Myocyte (in vitro differentiated cells): ENCODE results near the gene TRAFD1. TPM values are rescaled to one million over a fixed set of nuclear protein-coding genes. Genes with fewer than 3 reads are reported as not detected.

Experiments
- DNase-seq: peaks from one replicate; pipeline ENCODE4 v3.0.0-alpha.2; 2012; ENCODE audit warnings: low read depth
- total RNA-seq: library from RNA; depleted of rRNA; stranded (reverse); fragments of >200 nt; gene quantifications from 2 replicates; pipeline ENCODE4 v1.2.3, GENCODE V29; 2014

The TRAFD1 gene
- total RNA-seq, 1 donor from 2014 or later = 56.9 TPM

- no peak for DNase-seq
These were observed 50.2 kb downstream of the TRAFD1 start for GRCh38 chr12:112175361-112176155.

GRCh38 chr12:112176321-112177010 lies 51.1 kb downstream of the TRAFD1 start:
- DNase-seq = no peak

- DNase-seq = no peak
These were observed 53.4 kb downstream of the TRAFD1 start for GRCh38 chr12:112178796-112179195.

GRCh38 chr12:112179341-112179740 lies 54.0 kb downstream of the TRAFD1 start:
- no peak for DNase-seq

GRCh38 chr12:112179916-112180315 lies 54.6 kb downstream of the TRAFD1 start:
- DNase-seq = no peak

- DNase-seq = no peak
These were observed 55.1 kb downstream of the TRAFD1 start for GRCh38 chr12:112180422-112180821.

- peak; percentile 41 for DNase-seq
These were observed 57.1 kb downstream of the TRAFD1 start for GRCh38 chr12:112182499-112182898.

GRCh38 chr12:112183141-112184021 lies 58.0 kb downstream of the TRAFD1 start:
- DNase-seq = peak; percentile 49

GRCh38 chr12:112184056-112184887 lies 58.9 kb downstream of the TRAFD1 start:
- DNase-seq = no peak

- DNase-seq = no peak
These were observed 59.9 kb downstream of the TRAFD1 start for GRCh38 chr12:112185093-112185923.

- no peak for DNase-seq
These were observed 62.9 kb downstream of the TRAFD1 start for GRCh38 chr12:112188130-112188830.

- no peak for DNase-seq
These were observed 65.1 kb downstream of the TRAFD1 start for GRCh38 chr12:112190231-112191025.

GRCh38 chr12:112191201-112191600 lies 65.8 kb downstream of the TRAFD1 start:
- DNase-seq = no peak

- DNase-seq = peak; percentile 50
These were observed 66.5 kb downstream of the TRAFD1 start for GRCh38 chr12:112191840-112192321.

- DNase-seq = no peak
These were observed 67.1 kb downstream of the TRAFD1 start for GRCh38 chr12:112192475-112192874.

GRCh38 chr12:112194601-112195247 lies 69.4 kb downstream of the TRAFD1 start:
- no peak for DNase-seq

GRCh38 chr12:112196196-112196875 lies 71.0 kb downstream of the TRAFD1 start:
- DNase-seq = no peak
